Liver (tissue), 9 donors: ENCODE measurements around the gene PEAK1. TPM values are rescaled to one million over a fixed set of nuclear protein-coding genes. Genes with fewer than 3 reads are reported as not detected.
A peak's percentile ranks its signal among the peaks of the same experiment; 100 is the strongest.

Experiments
- DNase-seq: peaks from one replicate; pipeline ENCODE4 v3.0.0-alpha.2; 2017; ENCODE audit warnings: low spot score
- H3K27ac ChIP-seq, 2 donors: one replicate each; pipeline ENCODE4 v1.7.0; 2013; ENCODE audit warnings: inconsistent platforms in 2 of 2, low read length in 2 of 2, control low read depth in 1 of 2, low read depth in 1 of 2, mild to moderate bottlenecking in 1 of 2
- H3K27me3 ChIP-seq, 4 donors: one replicate each; pipeline versions ENCODE4 v1.6.1 to v1.7.0; 2013; ENCODE audit warnings: low read length in 3 of 4, inconsistent platforms in 1 of 4, mild to moderate bottlenecking in 1 of 4, moderate library complexity in 1 of 4; ENCODE audit not compliant: control insufficient read depth in 4 of 4, insufficient read depth in 4 of 4
- H3K36me3 ChIP-seq, 4 donors: one replicate each; pipeline versions ENCODE4 v1.6.1 to v1.7.0; 2013; ENCODE audit warnings: low read length in 3 of 4, mild to moderate bottlenecking in 3 of 4, low read depth in 1 of 4, moderate library complexity in 1 of 4; ENCODE audit not compliant: control insufficient read depth in 4 of 4, insufficient read depth in 3 of 4
- H3K4me1 ChIP-seq, 4 donors: one replicate each; pipeline versions ENCODE4 v1.6.1 to v1.7.0; 2013; ENCODE audit warnings: low read length in 3 of 4, mild to moderate bottlenecking in 3 of 4, moderate library complexity in 1 of 4; ENCODE audit not compliant: control insufficient read depth in 4 of 4, insufficient read depth in 4 of 4
- H3K4me3 ChIP-seq, 3 donors: one replicate each; pipeline versions ENCODE4 v1.6.1 to v1.7.0; 2013; ENCODE audit warnings: low read length in 3 of 3, control low read depth in 1 of 3, low read depth in 1 of 3, mild to moderate bottlenecking in 1 of 3
- H3K9ac ChIP-seq, 2 donors: one replicate each; pipeline ENCODE4 v1.7.0; 2013; ENCODE audit warnings: low read length in 2 of 2, mild to moderate bottlenecking in 2 of 2, moderate library complexity in 2 of 2, control low read depth in 1 of 2, low read depth in 1 of 2
- H3K9me3 ChIP-seq, 4 donors: one replicate each; pipeline versions ENCODE4 v1.6.1 to v1.7.0; 2013; ENCODE audit warnings: low read length in 3 of 4; ENCODE audit not compliant: control insufficient read depth in 4 of 4
- EGR1 ChIP-seq, 2 donors: IDR thresholded peaks; 2 replicates each; pipeline ENCODE4 v1.6.1; 2016 to 2018; ENCODE audit warnings: antibody characterized with exemption in 2 of 2, low read depth in 2 of 2
- FOXA1 ChIP-seq: IDR thresholded peaks from 2 replicates; pipeline ENCODE4 v1.6.1; 2016; ENCODE audit warnings: antibody characterized with exemption
- FOXA2 ChIP-seq: IDR thresholded peaks from 2 replicates; pipeline ENCODE4 v1.6.1; 2016; ENCODE audit warnings: antibody characterized with exemption
- GABPA ChIP-seq, 2 donors: IDR thresholded peaks in 1 of 2; conservative IDR thresholded peaks in 1 of 2; 2 replicates each; pipeline ENCODE4 v1.6.1; 2016; ENCODE audit warnings: antibody characterized with exemption in 2 of 2, mild to moderate bottlenecking in 1 of 2, moderate library complexity in 1 of 2
- HNF4A ChIP-seq, 2 donors: conservative IDR thresholded peaks; 2 replicates each; pipeline ENCODE4 v1.6.1; 2016; ENCODE audit warnings: antibody characterized with exemption in 2 of 2, mild to moderate bottlenecking in 2 of 2
- HNF4G ChIP-seq: IDR thresholded peaks from 2 replicates; pipeline ENCODE4 v1.6.1; 2016; ENCODE audit warnings: antibody characterized with exemption
- JUND ChIP-seq, 2 donors: IDR thresholded peaks; 2 replicates each; pipeline ENCODE4 v1.6.1; 2016; ENCODE audit warnings: antibody characterized with exemption in 2 of 2
- NR2F2 ChIP-seq: IDR thresholded peaks from 2 replicates; pipeline ENCODE4 v1.6.1; 2016; ENCODE audit warnings: antibody characterized with exemption
- RAD21 ChIP-seq, 2 donors: IDR thresholded peaks; 2 replicates each; pipeline ENCODE4 v1.6.1; 2016; ENCODE audit warnings: antibody characterized with exemption in 2 of 2, mild to moderate bottlenecking in 2 of 2
- REST ChIP-seq: IDR thresholded peaks from 2 replicates; pipeline ENCODE4 v1.6.1; 2016; ENCODE audit warnings: antibody characterized with exemption, mild to moderate bottlenecking
- RXRA ChIP-seq, 2 donors: IDR thresholded peaks; 2 replicates each; pipeline ENCODE4 v1.6.1; 2017 to 2018; ENCODE audit warnings: antibody characterized with exemption in 2 of 2, mild to moderate bottlenecking in 1 of 2
- SP1 ChIP-seq: IDR thresholded peaks from 2 replicates; pipeline ENCODE4 v1.6.1; 2018; ENCODE audit warnings: antibody characterized with exemption, mild to moderate bottlenecking
- TAF1 ChIP-seq: conservative IDR thresholded peaks from 2 replicates; pipeline ENCODE4 v1.6.1; 2016; ENCODE audit warnings: antibody characterized with exemption, mild to moderate bottlenecking
- YY1 ChIP-seq: IDR thresholded peaks from 2 replicates; pipeline ENCODE4 v1.6.1; 2016; ENCODE audit warnings: antibody characterized with exemption, mild to moderate bottlenecking
- ZBTB33 ChIP-seq: IDR thresholded peaks from 2 replicates; pipeline ENCODE4 v1.6.1; 2016; ENCODE audit warnings: antibody characterized with exemption
- WGBS: extraction: QIAGEN DNeasy Blood & Tissue Kit; methylation state at CpG from one replicate; pipeline ENCODE4 v1.1.7; 2013; 5-methylcytosine and 5-hydroxymethylcytosine counted together
- polyA plus RNA-seq, 2 donors: library from polyadenylated mRNA; stranded (reverse) in 1 of 2; unstranded in 1 of 2; fragments of 200-250 nt in 1 of 2; fragments of >200 nt in 1 of 2; fragmentation: Nextera tagmentation in 1 of 2; extraction: Ambion mirVana in 1 of 2; gene quantifications; one replicate each; pipeline versions ENCODE4 v1.2.1 to v1.2.3, GENCODE V29; 2013 to 2015
- total RNA-seq, 2 donors: library from RNA; depleted of rRNA; stranded (reverse); fragments of >200 nt; gene quantifications; one replicate each; pipeline ENCODE4 v1.2.3, GENCODE V29; 2014
- TF ChIP-seq, protein P1 (sequence below): IDR thresholded peaks from 2 replicates; pipeline ENCODE4 v1.6.1; 2016; ENCODE audit warnings: antibody characterized with exemption
- TF ChIP-seq, protein P2 (sequence below): IDR thresholded peaks from 2 replicates; pipeline ENCODE4 v1.6.1; 2016; ENCODE audit warnings: antibody characterized with exemption
- donor health status: healthy.
- donor health status: healthy.
- donor health status: healthy.
- donor health status: healthy.
- donor health status: healthy.

Gene PEAK1
- total and polyA plus RNA-seq, 4 donors = 1.8 to 14.9 (median 5.8) TPM

DNA sequence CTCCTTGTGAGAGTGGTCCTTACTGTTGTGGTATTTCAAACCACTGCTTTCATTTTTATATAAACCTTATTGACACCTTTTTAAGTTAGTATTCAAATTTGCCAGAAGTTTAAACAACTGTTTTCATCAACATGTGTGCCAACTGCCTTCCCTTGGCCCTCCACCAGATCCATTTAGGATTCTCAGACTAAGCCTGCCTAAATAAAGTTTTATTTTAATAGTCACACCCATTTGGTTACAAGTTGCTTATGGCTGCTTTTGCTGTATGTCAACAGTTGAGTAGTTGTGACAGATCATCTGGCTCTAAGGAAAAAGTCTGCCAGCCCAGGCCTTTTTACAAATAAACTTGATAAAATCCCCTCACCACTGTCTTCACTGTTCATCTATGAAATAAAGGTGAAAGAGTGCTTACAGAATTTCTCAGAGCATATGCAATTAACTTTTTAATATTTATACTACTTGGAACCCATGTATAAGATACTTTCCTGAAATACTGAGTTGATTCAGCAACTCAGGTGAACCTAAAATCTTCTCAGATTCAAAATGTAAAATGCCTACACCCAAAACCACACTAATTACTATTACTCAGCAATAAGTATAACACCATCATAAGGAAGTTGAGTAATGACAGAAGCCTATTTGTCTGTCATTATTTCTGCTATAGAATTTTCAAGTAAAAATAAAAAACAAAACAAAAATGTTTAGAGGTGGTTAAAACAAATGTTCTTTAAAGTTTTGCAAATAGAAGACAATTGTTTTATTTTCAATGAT lies 35.1 kb downstream of the PEAK1 start:
- Histone ChIP-seq H3K4me3 (no peak overlapping the region), H3K36me3 (peaks cover 0 to 2% (median 0%) of the 10 kb centered on the region in 4 donors), H3K27ac (no peak overlapping the region), H3K9ac (no peak overlapping the region), H3K27me3 (no peaks in the 10 kb centered on the region), H3K9me3 (no peaks in the 10 kb centered on the region), H3K4me1 (peaks cover 0 to 18% (median 9%) of the 10 kb centered on the region in 4 donors)
- TF ChIP-seq, protein P1, sequence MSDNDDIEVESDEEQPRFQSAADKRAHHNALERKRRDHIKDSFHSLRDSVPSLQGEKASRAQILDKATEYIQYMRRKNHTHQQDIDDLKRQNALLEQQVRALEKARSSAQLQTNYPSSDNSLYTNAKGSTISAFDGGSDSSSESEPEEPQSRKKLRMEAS = no peak
- TF ChIP-seq FOXA1 = no peak
- TF ChIP-seq GABPA (IDR thresholded peaks at IDR 0.05 in 1 of 2, conservative IDR thresholded peaks at IDR 0.05 in 1 of 2) = no peak
- TF ChIP-seq, protein P2, sequence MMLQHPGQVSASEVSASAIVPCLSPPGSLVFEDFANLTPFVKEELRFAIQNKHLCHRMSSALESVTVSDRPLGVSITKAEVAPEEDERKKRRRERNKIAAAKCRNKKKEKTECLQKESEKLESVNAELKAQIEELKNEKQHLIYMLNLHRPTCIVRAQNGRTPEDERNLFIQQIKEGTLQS = no peak
- no peak for TF ChIP-seq FOXA2
- no peak for TF ChIP-seq YY1
- TF ChIP-seq ZBTB33 = no peak
- DNase-seq = no peak

- TF ChIP-seq SP1 (no peak), YY1 (no peak), EGR1 (IDR thresholded peaks at IDR 0.05; ENCODE audit: low read depth in 2 of 2) (no peak), GABPA (IDR thresholded peaks at IDR 0.05 in 1 of 2, conservative IDR thresholded peaks at IDR 0.05 in 1 of 2) (no peak), TAF1 (no peak), HNF4G (no peak), FOXA2 (no peak), FOXA1 (no peak)
- TF ChIP-seq, protein P1 = no peak
- Histone ChIP-seq H3K9me3 (no peaks in the 10 kb centered on the region), H3K4me3 (no peak overlapping the region), H3K4me1 (peaks cover 2 to 24% (median 14%) of the 10 kb centered on the region in 4 donors), H3K27me3 (no peaks in the 10 kb centered on the region), H3K9ac (peak overlapping the region in 1 of 2 donors; percentile 9), H3K27ac (no peak overlapping the region), H3K36me3 (peaks cover 0 to 2% (median 0%) of the 10 kb centered on the region in 4 donors)
- no peak for DNase-seq
Measured at GRCh38 chr15:77384086-77384485, 35.8 kb downstream of the PEAK1 start.

- no peak overlapping the region for H3K27ac ChIP-seq
- no peak overlapping the region for H3K4me3 ChIP-seq
- H3K4me1 ChIP-seq = peaks cover 2 to 24% (median 14%) of the 10 kb centered on the region in 4 donors
- H3K36me3 ChIP-seq = peaks cover 0 to 2% (median 0%) of the 10 kb centered on the region in 4 donors
- WGBS = 35% methylated on average over 4 of the region's 4 CpGs
- DNase-seq = no peak
- H3K9me3 ChIP-seq = no peaks in the 10 kb centered on the region
- TF ChIP-seq NR2F2 = no peak
- peak; percentile 51 to 58 for TF ChIP-seq HNF4A (conservative IDR thresholded peaks at IDR 0.05)
- TF ChIP-seq, protein P2 = peak; percentile 61
- TF ChIP-seq TAF1 = no peak
- peak; percentile 16 for TF ChIP-seq YY1
- TF ChIP-seq REST = no peak
- TF ChIP-seq ZBTB33 = no peak
- TF ChIP-seq JUND (IDR thresholded peaks at IDR 0.05) = no peak
- TF ChIP-seq RXRA (IDR thresholded peaks at IDR 0.05) = peak; percentile 63 to 70
- peak; percentile 24 for TF ChIP-seq SP1
- peak; percentile 13 to 50 for TF ChIP-seq RAD21 (IDR thresholded peaks at IDR 0.05)
- H3K27me3 ChIP-seq = no peaks in the 10 kb centered on the region
- H3K9ac ChIP-seq = no peak overlapping the region
Measured at GRCh38 chr15:77380033-77380432, 39.9 kb downstream of the PEAK1 start.
